Muscle layer of colon (tissue), 2 donors: ENCODE results near the gene UNC5A.

Experiments used
- H3K27ac ChIP-seq: one replicate; pipeline ENCODE4 v1.7.0; 2013; ENCODE audit warnings: low read depth, mild to moderate bottlenecking, low read length, moderate library complexity
- H3K27me3 ChIP-seq, 2 donors: one replicate each; pipeline ENCODE4 v1.7.0; 2013; ENCODE audit warnings: low read length in 2 of 2, mild to moderate bottlenecking in 2 of 2; ENCODE audit not compliant: insufficient read depth in 2 of 2, control insufficient read depth in 1 of 2
- H3K36me3 ChIP-seq: one replicate; pipeline ENCODE4 v1.7.0; 2013; ENCODE audit warnings: mild to moderate bottlenecking, low read length; ENCODE audit not compliant: insufficient read depth
- H3K4me1 ChIP-seq: one replicate; pipeline ENCODE4 v1.7.0; 2013; ENCODE audit warnings: mild to moderate bottlenecking, low read length; ENCODE audit not compliant: insufficient read depth
- H3K4me3 ChIP-seq, 2 donors: one replicate each; pipeline ENCODE4 v1.7.0; 2013; ENCODE audit warnings: low read length in 2 of 2, low read depth in 1 of 2, mild to moderate bottlenecking in 1 of 2, moderate library complexity in 1 of 2
- H3K9ac ChIP-seq: one replicate; pipeline ENCODE4 v1.7.0; 2013; ENCODE audit warnings: low read length
- H3K9me3 ChIP-seq: one replicate; pipeline ENCODE4 v1.7.0; 2013; ENCODE audit warnings: mild to moderate bottlenecking, low read length
- donor health status: abdominal sarcoma.
- donor health status: Adenocarcinoma of cecum.

Gene UNC5A

GRCh38 chr5:176794509-176794908 lies 15.8 kb upstream of the UNC5A start:
- peaks cover 0 to 43% of the 10 kb centered on the region in 2 donors for H3K27me3 ChIP-seq
- no peak overlapping the region for H3K4me3 ChIP-seq
- no peak overlapping the region for H3K9ac ChIP-seq
- H3K27ac ChIP-seq, result no peak overlapping the region
- no peaks in the 10 kb centered on the region for H3K36me3 ChIP-seq
- H3K4me1 ChIP-seq, result no peaks in the 10 kb centered on the region
- no peaks in the 10 kb centered on the region for H3K9me3 ChIP-seq

GRCh38 chr5:176796411-176796810 lies 13.9 kb upstream of the UNC5A start:
- no peak overlapping the region for H3K9ac ChIP-seq
- H3K4me1 ChIP-seq, result no peaks in the 10 kb centered on the region
- no peak overlapping the region for H3K4me3 ChIP-seq
- H3K27me3 ChIP-seq, result peaks cover 0 to 39% of the 10 kb centered on the region in 2 donors
- no peaks in the 10 kb centered on the region for H3K9me3 ChIP-seq
- H3K36me3 ChIP-seq, result no peaks in the 10 kb centered on the region
- H3K27ac ChIP-seq, result no peak overlapping the region

- H3K27me3 ChIP-seq, result peaks cover 0 to 39% of the 10 kb centered on the region in 2 donors
- H3K4me3 ChIP-seq, result no peak overlapping the region
These were observed 13.4 kb upstream of the UNC5A start for GRCh38 chr5:176796970-176797369.

GRCh38 chr5:176797456-176798050 lies 12.8 kb upstream of the UNC5A start:
- Histone ChIP-seq H3K4me1 (no peaks in the 10 kb centered on the region), H3K27ac (no peak overlapping the region), H3K27me3 (peaks cover 0 to 35% of the 10 kb centered on the region in 2 donors)

More at GRCh38 chr5:176796970-176797369, 13.4 kb upstream of the UNC5A start:
- H3K36me3 ChIP-seq, result no peaks in the 10 kb centered on the region
- H3K9me3 ChIP-seq, result no peaks in the 10 kb centered on the region
- H3K9ac ChIP-seq, result no peak overlapping the region
- no peaks in the 10 kb centered on the region for H3K4me1 ChIP-seq
- no peak overlapping the region for H3K27ac ChIP-seq

GRCh38 chr5:176798086-176798876 lies 12.1 kb upstream of the UNC5A start:
- no peaks in the 10 kb centered on the region for H3K36me3 ChIP-seq
- peaks cover 0 to 35% of the 10 kb centered on the region in 2 donors for H3K27me3 ChIP-seq
- no peaks in the 10 kb centered on the region for H3K4me1 ChIP-seq
- no peaks in the 10 kb centered on the region for H3K9me3 ChIP-seq
- no peak overlapping the region for H3K4me3 ChIP-seq
- no peak overlapping the region for H3K27ac ChIP-seq
- no peak overlapping the region for H3K9ac ChIP-seq

More at GRCh38 chr5:176797456-176798050, 12.8 kb upstream of the UNC5A start:
- Histone ChIP-seq H3K36me3 (no peaks in the 10 kb centered on the region), H3K9me3 (no peaks in the 10 kb centered on the region), H3K9ac (no peak overlapping the region), H3K4me3 (no peak overlapping the region)

GRCh38 chr5:176798949-176799348 lies 11.4 kb upstream of the UNC5A start:
- Histone ChIP-seq H3K9me3 (no peaks in the 10 kb centered on the region), H3K4me1 (no peaks in the 10 kb centered on the region), H3K36me3 (no peaks in the 10 kb centered on the region), H3K27ac (no peak overlapping the region), H3K27me3 (peaks cover 0 to 32% of the 10 kb centered on the region in 2 donors), H3K4me3 (no peak overlapping the region), H3K9ac (no peak overlapping the region)

GRCh38 chr5:176799488-176799887 lies 10.9 kb upstream of the UNC5A start:
- no peaks in the 10 kb centered on the region for H3K36me3 ChIP-seq
- no peak overlapping the region for H3K4me3 ChIP-seq
- H3K27ac ChIP-seq, result no peak overlapping the region
- no peaks in the 10 kb centered on the region for H3K9me3 ChIP-seq
- no peaks in the 10 kb centered on the region for H3K4me1 ChIP-seq
- peaks cover 0 to 28% of the 10 kb centered on the region in 2 donors for H3K27me3 ChIP-seq
- no peak overlapping the region for H3K9ac ChIP-seq

GRCh38 chr5:176800024-176800423 lies 10.3 kb upstream of the UNC5A start:
- Histone ChIP-seq H3K36me3 (no peaks in the 10 kb centered on the region), H3K4me1 (no peaks in the 10 kb centered on the region), H3K27ac (no peak overlapping the region), H3K9me3 (no peaks in the 10 kb centered on the region), H3K4me3 (no peak overlapping the region), H3K9ac (no peak overlapping the region), H3K27me3 (peaks cover 0 to 23% of the 10 kb centered on the region in 2 donors)

GRCh38 chr5:176802116-176802784 lies 8.1 kb upstream of the UNC5A start:
- Histone ChIP-seq H3K27me3 (peaks cover 0 to 23% of the 10 kb centered on the region in 2 donors), H3K36me3 (no peaks in the 10 kb centered on the region), H3K4me1 (no peaks in the 10 kb centered on the region), H3K4me3 (no peak overlapping the region), H3K27ac (no peak overlapping the region), H3K9me3 (no peaks in the 10 kb centered on the region), H3K9ac (no peak overlapping the region)

- Histone ChIP-seq H3K36me3 (no peaks in the 10 kb centered on the region), H3K27ac (no peak overlapping the region), H3K4me3 (no peak overlapping the region), H3K4me1 (no peaks in the 10 kb centered on the region), H3K27me3 (peaks cover 0 to 17% of the 10 kb centered on the region in 2 donors), H3K9ac (no peak overlapping the region), H3K9me3 (no peaks in the 10 kb centered on the region)
These were observed 7.1 kb upstream of the UNC5A start for GRCh38 chr5:176803068-176803942.
